ENCODE results near the gene FXYD2.

The FXYD2 gene

GRCh38 chr11:117857734-117858414, 33.3 kb upstream of the FXYD2 start:
- no peak for DNase-seq

- DNase-seq, result no peak
Observed at GRCh38 chr11:117855912-117856651, 31.5 kb upstream of the FXYD2 start.

GRCh38 chr11:117855186-117855845, 30.8 kb upstream of the FXYD2 start:
- DNase-seq, result no peak

GRCh38 chr11:117852309-117852708, 27.8 kb upstream of the FXYD2 start:
- DNase-seq, result no peak

GRCh38 chr11:117851852-117852251, 27.3 kb upstream of the FXYD2 start:
- DNase-seq, result no peak

- DNase-seq, result no peak
Observed at GRCh38 chr11:117851106-117851505, 26.6 kb upstream of the FXYD2 start.

- no peak for DNase-seq
Observed at GRCh38 chr11:117849781-117850414, 25.4 kb upstream of the FXYD2 start.

GRCh38 chr11:117843666-117844484, 19.3 kb upstream of the FXYD2 start:
- peak; percentile 80 for DNase-seq

- no peak for DNase-seq
Observed at GRCh38 chr11:117842131-117842941, 17.8 kb upstream of the FXYD2 start.

- no peak for DNase-seq
Observed at GRCh38 chr11:117841551-117842031, 17.0 kb upstream of the FXYD2 start.

GRCh38 chr11:117840881-117841550, 16.5 kb upstream of the FXYD2 start:
- no peak for DNase-seq

- DNase-seq, result no peak
Observed at GRCh38 chr11:117839936-117840813, 15.6 kb upstream of the FXYD2 start.

GRCh38 chr11:117839380-117839881, 14.9 kb upstream of the FXYD2 start:
- no peak for DNase-seq

GRCh38 chr11:117838901-117839300, 14.4 kb upstream of the FXYD2 start:
- DNase-seq, result no peak

GRCh38 chr11:117837791-117838190, 13.2 kb upstream of the FXYD2 start:
- no peak for DNase-seq

GRCh38 chr11:117837070-117837776, 12.7 kb upstream of the FXYD2 start:
- DNase-seq, result no peak

GRCh38 chr11:117836077-117836960, 11.8 kb upstream of the FXYD2 start:
- DNase-seq, result no peak

GRCh38 chr11:117835576-117835975, 11.0 kb upstream of the FXYD2 start:
- DNase-seq, result no peak

Measured in activated naive CD4-positive, alpha-beta T cell treated with anti-CD3 and anti-CD28 coated beads, Interleukin-2, amount 50 U/mL, for 16 hours (primary cell).